IPS-20b (cell line): ENCODE measurements around the gene ACOT13.
A peak's percentile ranks its signal among the peaks of the same experiment; 100 is the strongest.
"Not testable (repeated sequence)": the region's sequence is repeated elsewhere in the genome, so short reads cannot be mapped to it uniquely, and the experiment has no call there.

Experiments used
- H3K27ac ChIP-seq: one replicate; pipeline ENCODE4 v1.5.1; 2013; ENCODE audit warnings: low read length
- H3K27me3 ChIP-seq: 2 replicates; pipeline ENCODE4 v1.6.1; 2013; ENCODE audit warnings: mild to moderate bottlenecking, low read length, inconsistent platforms; ENCODE audit not compliant: insufficient read depth
- H3K36me3 ChIP-seq: 2 replicates; pipeline ENCODE4 v1.6.1; 2013; ENCODE audit warnings: low read depth, mild to moderate bottlenecking, inconsistent platforms, low read length, moderate library complexity; ENCODE audit not compliant: insufficient read depth
- H3K4me1 ChIP-seq: 2 replicates; pipeline ENCODE4 v1.6.1; 2013; ENCODE audit warnings: mild to moderate bottlenecking, control low read depth, inconsistent platforms, low read length, moderate library complexity; ENCODE audit not compliant: insufficient read depth
- H3K4me3 ChIP-seq: 2 replicates; pipeline ENCODE4 v1.5.1; 2013; ENCODE audit warnings: mild to moderate bottlenecking, low read length, inconsistent platforms
- H3K9ac ChIP-seq: 2 replicates; pipeline ENCODE4 v1.6.1; 2013; ENCODE audit warnings: low read depth, mild to moderate bottlenecking, inconsistent platforms, low read length, moderate library complexity
- H3K9me3 ChIP-seq: 2 replicates; pipeline ENCODE4 v1.6.1; 2013; ENCODE audit warnings: mild to moderate bottlenecking, low read depth, low read length, inconsistent platforms; ENCODE audit not compliant: insufficient read depth

ACOT13 gene

DNA sequence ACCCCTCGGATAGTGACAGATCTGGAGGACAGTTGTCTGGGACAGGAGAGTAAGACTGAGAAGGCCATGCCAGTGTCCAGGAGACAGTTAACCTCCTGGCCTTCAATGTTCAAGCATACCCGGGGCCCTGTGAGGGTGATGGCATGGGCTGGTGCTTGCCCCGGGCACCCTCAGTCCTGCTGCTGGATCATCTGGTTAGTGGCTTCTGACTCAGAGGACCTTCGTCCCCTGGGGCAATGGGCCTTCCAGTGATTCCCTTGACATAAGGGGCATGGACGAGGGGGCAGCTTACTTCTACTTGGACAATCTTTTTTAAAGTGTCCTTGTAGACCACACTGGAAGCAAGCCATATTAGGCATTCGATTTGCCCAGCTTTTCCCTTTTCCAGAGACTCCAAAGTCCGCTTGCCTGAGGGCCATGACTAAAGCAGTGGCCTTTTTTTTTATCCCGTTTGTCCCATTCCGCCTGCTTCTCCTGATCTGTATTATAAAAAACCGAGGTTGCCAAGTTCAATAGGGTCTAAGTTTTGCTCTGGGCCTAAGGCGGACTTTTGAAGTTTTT, 12.0 kb downstream of the ACOT13 start:
- H3K9ac ChIP-seq, H3K4me1 ChIP-seq, H3K36me3 ChIP-seq, H3K4me3 ChIP-seq, H3K27ac ChIP-seq, H3K27me3 ChIP-seq: not testable (repeated sequence)
- H3K9me3 ChIP-seq: peaks cover 11% of the 10 kb centered on the region

- Histone ChIP-seq H3K27me3 (no peaks in the 10 kb centered on the region), H3K9ac (no peak overlapping the region), H3K36me3 (no peaks in the 10 kb centered on the region), H3K4me3 (no peak overlapping the region), H3K4me1 (peaks cover 14% of the 10 kb centered on the region; the same call in 1 of the 2 replicates), H3K27ac (no peak overlapping the region), H3K9me3 (no peaks in the 10 kb centered on the region)
Measured at GRCh38 chr6:24680582-24680981, 13.7 kb downstream of the ACOT13 start.

DNA sequence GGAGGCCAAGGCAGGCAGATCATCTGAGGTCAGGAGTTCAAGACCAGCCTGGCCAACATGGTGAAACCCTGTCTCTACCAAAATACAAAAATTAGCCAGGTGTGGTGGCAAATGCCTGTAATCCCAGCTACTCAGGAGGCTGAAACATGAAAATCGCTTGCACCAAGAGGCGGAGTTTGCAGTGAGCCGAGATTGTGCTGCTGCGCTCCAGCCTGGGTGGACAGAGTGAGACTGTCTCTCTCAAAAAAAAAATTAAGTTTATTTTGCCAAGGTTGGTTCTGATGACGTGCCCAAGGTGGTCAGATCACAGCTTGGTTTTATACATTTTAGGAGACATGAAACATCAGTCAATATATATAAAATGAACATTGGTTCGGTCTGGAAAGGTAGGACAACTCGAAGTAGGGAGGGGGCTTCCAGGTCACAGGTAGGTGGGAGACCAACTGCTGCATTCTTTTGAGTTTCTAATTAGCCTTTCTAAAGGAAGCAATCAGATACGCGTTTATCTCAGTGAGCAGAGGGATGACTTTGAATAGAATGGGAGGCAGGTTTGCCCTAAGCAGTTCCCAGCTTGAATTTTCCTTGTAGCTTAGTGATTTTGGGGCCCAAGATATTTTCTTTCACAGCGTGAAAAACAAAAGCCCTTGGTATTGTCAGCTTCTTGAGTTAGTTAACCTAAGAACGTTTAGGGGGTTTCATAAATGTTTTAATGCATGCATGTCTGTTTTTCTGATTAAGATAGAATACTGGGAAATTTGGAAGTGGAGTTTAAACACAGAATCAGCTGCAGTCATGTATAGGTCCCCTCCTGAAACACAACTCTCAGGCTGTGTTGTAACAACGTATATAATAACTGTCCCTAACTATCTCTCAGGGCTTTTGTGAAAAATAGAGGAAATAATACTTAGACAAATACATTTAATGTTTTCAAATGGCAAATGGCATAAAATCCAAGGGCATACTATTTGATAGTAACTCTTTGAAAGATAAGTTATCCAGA, 16.7 kb downstream of the ACOT13 start:
- peak overlapping the region; percentile 59 for H3K27ac ChIP-seq
- peak overlapping the region; percentile 28; the same call in 1 of the 2 replicates for H3K4me3 ChIP-seq
- peaks cover 14% of the 10 kb centered on the region; the same call in 1 of the 2 replicates for H3K4me1 ChIP-seq
- H3K27me3 ChIP-seq: no peaks in the 10 kb centered on the region
- H3K9me3 ChIP-seq: no peaks in the 10 kb centered on the region
- peak overlapping the region; percentile 69; the same call in 1 of the 2 replicates for H3K9ac ChIP-seq
- peaks cover 1% of the 10 kb centered on the region for H3K36me3 ChIP-seq

- Histone ChIP-seq H3K36me3 (peaks cover 3% of the 10 kb centered on the region), H3K9me3 (no peaks in the 10 kb centered on the region), H3K4me3 (no peak overlapping the region), H3K27me3 (no peaks in the 10 kb centered on the region), H3K4me1 (peaks cover 17% of the 10 kb centered on the region; the same call in 1 of the 2 replicates), H3K9ac (no peak overlapping the region), H3K27ac (no peak overlapping the region)
Measured at GRCh38 chr6:24686408-24686807, 19.5 kb downstream of the ACOT13 start.

DNA sequence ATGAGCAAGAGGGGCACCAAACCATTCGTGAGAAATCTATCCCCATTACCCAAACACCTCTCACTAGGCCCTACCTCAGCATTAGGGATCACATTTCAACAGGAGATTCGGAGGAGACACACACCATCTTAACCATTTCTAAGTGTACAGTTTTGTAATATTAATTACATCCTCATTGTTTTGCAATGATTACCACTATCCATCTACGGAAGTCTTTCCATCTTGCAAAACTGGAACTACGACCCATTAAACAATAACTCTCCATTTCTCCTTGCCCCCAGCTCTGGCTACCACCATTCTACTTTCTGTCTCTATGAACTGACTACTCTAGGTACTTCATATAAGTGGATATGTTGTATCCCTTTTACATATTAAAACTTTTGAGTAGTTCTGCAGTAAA, 20.1 kb downstream of the ACOT13 start:
- Histone ChIP-seq H3K27ac (no peak overlapping the region), H3K36me3 (peaks cover 3% of the 10 kb centered on the region), H3K9me3 (no peaks in the 10 kb centered on the region)

DNA sequence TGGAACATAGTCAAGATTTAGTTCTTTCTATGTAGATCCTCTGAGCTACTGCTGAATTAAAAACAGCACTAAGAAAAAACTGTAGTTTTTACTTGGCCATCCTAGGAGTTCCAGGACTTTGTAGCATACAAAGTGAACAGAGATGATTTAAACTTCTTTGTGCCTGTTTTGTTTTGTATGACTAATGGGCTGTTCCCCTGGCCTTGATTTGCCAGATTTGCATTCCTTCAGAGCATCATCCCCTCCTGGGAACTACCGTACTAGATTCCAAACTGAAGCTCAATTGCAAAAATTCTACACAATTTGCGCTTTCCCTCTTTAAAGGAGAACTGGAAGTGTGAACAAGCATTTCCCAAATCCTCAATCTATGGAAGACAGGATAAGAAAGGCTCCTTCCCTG, 23.1 kb downstream of the ACOT13 start:
- Histone ChIP-seq H3K36me3 (peaks cover 3% of the 10 kb centered on the region), H3K27ac (no peak overlapping the region), H3K4me3 (no peak overlapping the region), H3K27me3 (no peaks in the 10 kb centered on the region), H3K9me3 (no peaks in the 10 kb centered on the region), H3K4me1 (peaks cover 3% of the 10 kb centered on the region; the same call in 1 of the 2 replicates), H3K9ac (peak overlapping the region; percentile 41; the same call in 1 of the 2 replicates)

More for the DNA sequence above, 20.1 kb downstream of the ACOT13 start:
- H3K4me3 ChIP-seq: no peak overlapping the region
- no peak overlapping the region for H3K9ac ChIP-seq
- H3K27me3 ChIP-seq: no peaks in the 10 kb centered on the region
- peaks cover 17% of the 10 kb centered on the region; the same call in 1 of the 2 replicates for H3K4me1 ChIP-seq

DNA sequence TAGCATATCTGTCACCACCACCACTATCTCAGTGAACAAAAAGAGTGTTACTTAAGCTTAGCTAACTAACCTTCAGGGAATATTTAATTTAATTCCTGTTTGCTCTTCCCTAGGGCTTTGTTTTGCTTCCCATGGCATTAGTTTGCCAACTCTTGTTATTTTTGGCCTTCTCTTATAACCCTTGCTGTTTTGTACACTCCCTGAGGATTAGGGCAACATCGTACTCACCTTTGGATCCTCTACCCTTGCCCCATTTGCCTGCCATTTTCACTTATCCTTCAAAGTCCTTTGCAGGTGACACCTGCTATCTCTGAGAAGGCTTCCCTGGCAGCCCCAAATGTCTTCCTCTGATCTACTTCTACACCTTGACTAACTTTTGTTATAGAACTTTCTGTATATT, 23.7 kb downstream of the ACOT13 start:
- no peaks in the 10 kb centered on the region for H3K27me3 ChIP-seq

DNA sequence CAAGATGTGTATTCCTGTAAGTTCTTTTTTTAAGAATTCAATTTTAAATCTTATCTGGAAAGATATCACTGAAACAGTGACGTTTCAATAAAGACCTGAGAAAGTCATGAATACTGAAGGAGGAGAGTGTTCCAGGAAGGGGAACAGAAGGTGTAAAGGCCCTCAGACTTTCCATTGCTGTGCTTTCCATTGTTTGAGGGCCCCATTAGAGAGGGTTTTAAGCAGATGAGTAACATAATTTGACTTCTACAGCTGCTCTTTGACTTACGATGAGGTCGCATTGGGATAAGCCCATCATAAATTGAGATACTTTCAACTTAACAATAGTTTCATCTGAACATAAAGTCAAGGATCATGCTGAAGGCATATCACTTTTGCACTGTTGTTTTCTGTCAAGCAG, 24.7 kb downstream of the ACOT13 start:
- Histone ChIP-seq H3K9ac (no peak overlapping the region), H3K27ac (no peak overlapping the region), H3K4me1 (peaks cover 3% of the 10 kb centered on the region; the same call in 1 of the 2 replicates), H3K36me3 (peaks cover 3% of the 10 kb centered on the region), H3K9me3 (no peaks in the 10 kb centered on the region), H3K4me3 (no peak overlapping the region), H3K27me3 (no peaks in the 10 kb centered on the region)

More for the DNA sequence above, 23.7 kb downstream of the ACOT13 start:
- H3K27ac ChIP-seq: no peak overlapping the region
- H3K9me3 ChIP-seq: no peaks in the 10 kb centered on the region
- H3K4me1 ChIP-seq: peaks cover 3% of the 10 kb centered on the region; the same call in 1 of the 2 replicates
- no peak overlapping the region for H3K9ac ChIP-seq
- peaks cover 3% of the 10 kb centered on the region for H3K36me3 ChIP-seq
- no peak overlapping the region for H3K4me3 ChIP-seq

DNA sequence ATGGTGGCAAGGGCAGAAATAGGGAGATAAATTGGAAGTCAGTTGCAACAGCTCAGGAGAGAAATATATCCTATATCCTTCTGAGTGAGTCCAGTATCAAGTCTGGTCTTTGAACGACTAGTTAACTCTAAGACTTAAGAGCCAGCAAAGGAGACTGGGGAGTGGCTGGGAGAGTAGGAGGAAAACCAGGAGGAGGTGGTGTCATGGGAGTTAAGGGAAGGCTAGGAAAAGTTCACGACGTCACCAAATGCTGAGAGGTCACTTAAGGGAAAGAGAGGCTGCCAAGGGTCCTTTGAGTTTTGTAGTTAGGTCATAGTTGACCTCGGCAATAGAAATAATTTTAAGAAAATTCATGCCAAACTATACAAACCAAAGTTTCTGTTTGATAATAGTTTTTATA, 25.1 kb downstream of the ACOT13 start:
- no peaks in the 10 kb centered on the region for H3K9me3 ChIP-seq
- peaks cover 3% of the 10 kb centered on the region; the same call in 1 of the 2 replicates for H3K4me1 ChIP-seq
- no peak overlapping the region for H3K9ac ChIP-seq
- no peak overlapping the region for H3K4me3 ChIP-seq
- peaks cover 3% of the 10 kb centered on the region for H3K36me3 ChIP-seq
- no peak overlapping the region for H3K27ac ChIP-seq
- no peaks in the 10 kb centered on the region for H3K27me3 ChIP-seq

DNA sequence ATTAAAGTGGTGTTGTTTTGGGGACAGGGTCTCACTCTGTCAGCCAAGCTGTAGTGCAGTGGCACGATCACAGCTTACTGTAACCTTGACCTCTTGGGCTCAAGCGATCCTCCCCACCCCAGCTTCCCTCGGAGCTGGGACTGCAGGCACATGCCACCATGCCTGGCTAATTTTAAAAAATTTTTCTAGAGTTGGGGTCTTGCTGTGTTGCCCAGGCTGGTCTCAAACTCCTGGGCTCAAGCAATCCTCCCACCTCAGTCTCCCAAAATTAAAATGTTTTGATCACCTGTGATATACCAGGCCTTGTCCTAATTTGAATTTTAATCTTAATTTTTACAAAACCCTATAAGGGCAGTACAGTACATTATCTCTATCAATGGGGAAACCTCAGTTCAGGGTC, 25.5 kb downstream of the ACOT13 start:
- no peaks in the 10 kb centered on the region for H3K9me3 ChIP-seq
- H3K4me3 ChIP-seq: no peak overlapping the region
- H3K27me3 ChIP-seq: no peaks in the 10 kb centered on the region
- no peak overlapping the region for H3K9ac ChIP-seq
- H3K27ac ChIP-seq: no peak overlapping the region
- peaks cover 3% of the 10 kb centered on the region; the same call in 1 of the 2 replicates for H3K36me3 ChIP-seq
- H3K4me1 ChIP-seq: peaks cover 3% of the 10 kb centered on the region; the same call in 1 of the 2 replicates

DNA sequence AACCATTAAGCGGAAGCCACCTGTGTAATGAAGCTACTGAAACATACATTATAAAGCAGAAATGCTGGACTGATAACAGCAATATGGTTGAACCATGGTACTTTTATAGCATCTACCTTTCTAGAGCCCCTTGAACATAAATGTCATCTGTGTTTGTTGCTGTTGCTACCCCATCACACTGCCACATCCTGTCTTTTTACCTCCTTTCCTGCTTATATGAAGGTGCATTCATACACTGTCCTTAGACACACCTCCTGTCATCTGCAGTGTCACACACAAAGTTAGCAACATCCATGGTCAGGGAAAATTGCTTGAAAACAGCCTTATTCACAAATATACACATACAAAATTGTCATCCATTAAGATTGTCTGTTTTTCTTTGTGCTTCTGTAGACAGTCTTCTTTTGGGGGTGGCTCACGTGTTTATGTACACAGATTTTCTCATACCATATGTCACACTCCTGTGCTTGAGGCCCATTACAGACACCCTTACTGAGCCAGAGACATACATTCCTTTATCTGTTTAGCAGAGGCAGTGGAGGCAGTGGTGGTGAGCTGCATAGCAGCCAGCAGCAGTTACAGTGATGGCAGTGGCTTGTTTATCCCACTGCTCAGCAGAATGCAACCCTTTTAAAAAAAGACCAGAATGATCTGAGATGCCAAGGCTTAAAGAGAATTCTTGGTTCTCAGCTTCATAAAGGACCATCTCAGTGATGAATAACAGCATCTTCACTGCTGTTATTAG, 26.1 kb downstream of the ACOT13 start:
- no peak overlapping the region for H3K9ac ChIP-seq
- no peaks in the 10 kb centered on the region for H3K9me3 ChIP-seq
- H3K4me3 ChIP-seq: no peak overlapping the region
- no peak overlapping the region for H3K27ac ChIP-seq
- H3K36me3 ChIP-seq: peaks cover 8% of the 10 kb centered on the region; the same call in 1 of the 2 replicates
- peaks cover 3% of the 10 kb centered on the region; the same call in 1 of the 2 replicates for H3K4me1 ChIP-seq
- no peaks in the 10 kb centered on the region for H3K27me3 ChIP-seq
